ENCODE data around the gene FRMD4A. TPM values are rescaled to one million over a fixed set of nuclear protein-coding genes. Genes with fewer than 3 reads are reported as not detected.
"Not testable (repeated sequence)": the region's sequence is repeated elsewhere in the genome, so short reads cannot be mapped to it uniquely, and the experiment has no call there.

The FRMD4A gene
- total and polyA plus RNA-seq, 2 experiments from 2014 or later = 3.7 to 12.6 TPM

- DNase-seq (ENCODE audit: low read depth in 1 of 2, low spot score in 1 of 2) = no peak
- Histone ChIP-seq H3K36me3 (no peaks in the 10 kb centered on the region), H3K27ac (no peak overlapping the region), H3K4me1 (ENCODE audit: low read depth) (no peaks in the 10 kb centered on the region), H3K4me3 (no peak overlapping the region), H3K9me3 (ENCODE audit: low read depth) (no peaks in the 10 kb centered on the region), H3K27me3 (no peaks in the 10 kb centered on the region)
- TF ChIP-seq CTCF (IDR thresholded peaks at IDR 0.05; ENCODE audit: low read depth, low read length) = no peak
Measured at GRCh38 chr10:13868528-13869294, 462.0 kb downstream of the FRMD4A start.

GRCh38 chr10:13867822-13868221 is 462.9 kb downstream of the FRMD4A start:
- H3K27ac ChIP-seq = no peak overlapping the region
- no peaks in the 10 kb centered on the region for H3K4me1 ChIP-seq (ENCODE audit: low read depth)
- TF ChIP-seq CTCF (IDR thresholded peaks at IDR 0.05; ENCODE audit: low read depth, low read length) = no peak
- DNase-seq (ENCODE audit: low read depth in 1 of 2, low spot score in 1 of 2) = no peak
- H3K27me3 ChIP-seq = no peaks in the 10 kb centered on the region
- H3K9me3 ChIP-seq (ENCODE audit: low read depth) = no peaks in the 10 kb centered on the region
- no peak overlapping the region for H3K4me3 ChIP-seq
- H3K36me3 ChIP-seq = no peaks in the 10 kb centered on the region

- Histone ChIP-seq H3K4me3 (no peak overlapping the region), H3K9me3 (ENCODE audit: low read depth) (no peaks in the 10 kb centered on the region), H3K4me1 (ENCODE audit: low read depth) (no peaks in the 10 kb centered on the region), H3K27ac (no peak overlapping the region), H3K27me3 (no peaks in the 10 kb centered on the region), H3K36me3 (no peaks in the 10 kb centered on the region)
- DNase-seq (ENCODE audit: low read depth in 1 of 2, low spot score in 1 of 2) = peak in 1 of 2 donors; percentile 63
- no peak for TF ChIP-seq CTCF (IDR thresholded peaks at IDR 0.05; ENCODE audit: low read depth, low read length)
Measured at GRCh38 chr10:13865758-13866491, 464.8 kb downstream of the FRMD4A start.

- DNase-seq (ENCODE audit: low read depth in 1 of 2, low spot score in 1 of 2); H3K27me3 ChIP-seq; H3K4me1 ChIP-seq (ENCODE audit: low read depth); H3K4me3 ChIP-seq; H3K9me3 ChIP-seq (ENCODE audit: low read depth); H3K36me3 ChIP-seq; H3K27ac ChIP-seq: not testable (repeated sequence)
Measured at GRCh38 chr10:13865220-13865619, 465.5 kb downstream of the FRMD4A start.

- no peaks in the 10 kb centered on the region for H3K36me3 ChIP-seq
- H3K9me3 ChIP-seq (ENCODE audit: low read depth) = no peaks in the 10 kb centered on the region
- no peaks in the 10 kb centered on the region for H3K4me1 ChIP-seq (ENCODE audit: low read depth)
- H3K27ac ChIP-seq = no peak overlapping the region
- DNase-seq (ENCODE audit: low read depth in 1 of 2, low spot score in 1 of 2) = no peak
- no peak overlapping the region for H3K4me3 ChIP-seq
- no peaks in the 10 kb centered on the region for H3K27me3 ChIP-seq
- no peak for TF ChIP-seq CTCF (IDR thresholded peaks at IDR 0.05; ENCODE audit: low read depth, low read length)
Measured at GRCh38 chr10:13862546-13863233, 468.0 kb downstream of the FRMD4A start.
